SK-N-MC (cell line): ENCODE data around the gene RNU1-2.
"Not testable (repeated sequence)": the region's sequence is repeated elsewhere in the genome, so short reads cannot be mapped to it uniquely, and the experiment has no call there.

Experiments used
- EZH2 ChIP-seq: fragments of 200-600 bp; sonication (generic); IDR thresholded peaks from one replicate; pipeline ENCODE4 v1.6.1; 2017; ENCODE audit warnings: antibody characterized with exemption
- FOXP2 ChIP-seq: optimal IDR thresholded peaks from 2 replicates; pipeline ENCODE3; 2011; ENCODE audit warnings: mild to moderate bottlenecking, moderate library complexity; ENCODE audit not compliant: insufficient read depth; ENCODE audit errors: extremely low read length, control extremely low read depth
- POLR2AphosphoS5 ChIP-seq: IDR thresholded peaks from 2 replicates; pipeline ENCODE4 v1.6.1; 2012; ENCODE audit warnings: mild to moderate bottlenecking, low read depth, low read length, borderline replicate concordance

DNA sequence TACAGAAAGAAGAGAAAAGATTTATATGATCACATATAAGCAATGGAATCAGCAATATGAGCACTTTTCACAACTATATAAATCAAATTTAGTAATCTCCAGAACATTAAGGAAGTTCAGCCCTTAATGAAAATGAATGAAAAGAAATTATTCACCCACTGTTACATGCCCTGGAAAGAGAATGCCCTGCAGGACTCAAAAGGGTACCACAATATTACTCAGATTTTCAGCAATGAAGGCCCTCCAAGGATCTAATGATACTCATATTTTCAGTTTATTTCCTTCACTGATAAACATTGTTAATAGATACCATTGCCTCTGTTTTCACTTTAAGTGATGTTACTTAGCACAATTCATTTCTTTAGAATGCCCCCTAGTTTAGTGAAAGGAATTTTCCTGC is 2.5 kb downstream of the RNU1-2 start:
- not testable (repeated sequence) for TF ChIP-seq EZH2, POLR2AphosphoS5, FOXP2
